KOPT-K1 (cell line): ENCODE results near the gene FBXL20.

ENCODE experiments used
- H3K27ac ChIP-seq: fragments of 200-600 bp; sonication (generic); 2 replicates; pipeline ENCODE4 v1.5.1; 2016; ENCODE audit warnings: antibody characterized with exemption, mild to moderate bottlenecking, low read depth, low read length; ENCODE audit not compliant: poor library complexity, severe bottlenecking
- H3K36me3 ChIP-seq: fragments of 200-600 bp; sonication (generic); 2 replicates; pipeline ENCODE4 v1.5.1; 2017; ENCODE audit warnings: antibody characterized with exemption, mild to moderate bottlenecking, low read length, moderate library complexity; ENCODE audit not compliant: insufficient read depth
- H3K9me3 ChIP-seq: fragments of 200-600 bp; sonication (generic); 2 replicates; pipeline ENCODE4 v1.5.1; 2017; ENCODE audit warnings: antibody characterized with exemption, low read length, mild to moderate bottlenecking; ENCODE audit not compliant: insufficient read depth, poor library complexity, severe bottlenecking

Gene FBXL20

DNA sequence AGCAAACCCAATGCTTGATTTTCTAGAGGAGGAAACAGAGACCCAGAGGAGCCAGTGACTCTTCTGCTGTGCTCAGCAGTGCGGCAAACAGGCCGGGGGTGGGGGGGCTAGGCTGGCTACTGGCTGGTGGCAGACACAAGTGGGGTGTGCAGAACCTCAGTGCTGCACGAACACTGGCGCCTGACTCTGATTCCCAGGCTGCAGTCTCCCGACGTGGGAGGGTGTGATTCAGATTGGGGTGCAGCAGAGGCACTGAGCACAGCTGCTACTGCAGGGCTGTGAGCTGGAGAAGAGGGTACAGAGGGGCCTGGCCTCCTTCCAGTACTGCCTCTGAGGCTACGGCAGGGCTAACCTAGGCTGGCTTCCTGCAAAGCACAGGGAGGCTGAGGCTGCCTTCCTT is 193.3 kb downstream of the FBXL20 start:
- Histone ChIP-seq H3K27ac (no peak overlapping the region), H3K9me3 (no peaks in the 10 kb centered on the region), H3K36me3 (peaks cover 28% of the 10 kb centered on the region)

DNA sequence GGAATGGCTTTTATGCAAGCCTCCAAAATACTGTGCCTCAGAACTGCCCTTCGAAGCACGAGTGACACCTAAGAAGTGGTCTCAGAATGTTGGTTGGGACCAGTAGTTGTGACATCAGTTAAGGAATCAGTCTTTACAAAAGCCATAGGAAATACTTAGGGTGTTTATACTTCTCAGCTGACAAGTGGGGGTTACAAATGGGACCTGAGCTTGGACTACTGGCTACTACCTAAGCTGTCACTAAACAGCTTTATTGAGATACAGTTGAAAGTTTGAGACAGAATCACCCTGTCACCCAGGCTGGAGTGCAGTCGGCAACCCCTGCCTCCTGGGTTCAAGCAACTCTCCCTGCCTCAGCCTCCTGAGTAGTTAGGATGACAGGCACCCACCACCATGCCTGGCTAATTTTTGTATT is 196.3 kb downstream of the FBXL20 start:
- H3K27ac ChIP-seq: no peak overlapping the region

DNA sequence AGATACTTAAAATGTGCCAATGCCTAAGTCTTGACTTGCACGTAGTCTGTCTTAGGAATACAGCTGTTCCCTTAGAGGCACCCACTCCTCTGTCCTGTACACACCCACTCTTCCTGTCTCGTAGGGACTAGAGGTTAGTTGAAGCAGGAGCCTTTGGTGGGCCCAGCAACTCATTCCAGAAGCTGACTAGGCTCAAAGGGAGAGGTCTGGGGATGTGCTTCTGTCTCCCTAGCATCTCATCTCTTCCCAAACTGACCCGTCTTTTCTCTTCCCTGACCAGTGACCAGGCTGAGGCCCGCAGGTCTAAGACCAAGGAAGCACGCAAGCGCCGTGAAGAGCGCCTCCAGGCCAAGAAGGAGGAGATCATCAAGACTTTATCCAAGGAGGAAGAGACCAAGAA is 197.2 kb downstream of the FBXL20 start:
- H3K27ac ChIP-seq: no peak overlapping the region
- H3K9me3 ChIP-seq: no peaks in the 10 kb centered on the region

More for the DNA sequence above, 196.3 kb downstream of the FBXL20 start:
- peaks cover 53% of the 10 kb centered on the region for H3K36me3 ChIP-seq
- H3K9me3 ChIP-seq: no peaks in the 10 kb centered on the region

More for the DNA sequence above, 197.2 kb downstream of the FBXL20 start:
- peaks cover 53% of the 10 kb centered on the region for H3K36me3 ChIP-seq
